Fibroblast of skin of right biceps (primary cell): ENCODE measurements around the gene ATP6V1D.
"Not testable (repeated sequence)": the region's sequence is repeated elsewhere in the genome, so short reads cannot be mapped to it uniquely, and the experiment has no call there.

ENCODE experiments used
- DNase-seq: peaks from one replicate; pipeline ENCODE4 v3.0.0-alpha.2; 2013

ATP6V1D gene

GRCh38 chr14:67359775-67360469 is at the start of gene ATP6V1D, which contains the start of gene EIF2S1:
Gene ATP6V1D, minus strand, starts transcription at chr14:67359804. Its CDS starts 106 bp downstream, at chr14:67359698.
Gene EIF2S1, plus strand, starts transcription at chr14:67360328. Its CDS starts 4,440 bp downstream, at chr14:67364768.
- peak; percentile 99 for DNase-seq

GRCh38 chr14:67408122-67408801 is 48.7 kb upstream of the ATP6V1D start:
- not testable (repeated sequence) for DNase-seq

- DNase-seq, result no peak
These were observed 46.2 kb upstream of the ATP6V1D start for GRCh38 chr14:67405771-67406170.

GRCh38 chr14:67400434-67400833 is 40.8 kb upstream of the ATP6V1D start:
- no peak for DNase-seq

- DNase-seq, result no peak
These were observed 37.9 kb upstream of the ATP6V1D start for GRCh38 chr14:67397536-67397935.

GRCh38 chr14:67396381-67396970 is 36.9 kb upstream of the ATP6V1D start:
- peak; percentile 49 for DNase-seq

GRCh38 chr14:67395876-67396189 is 36.2 kb upstream of the ATP6V1D start:
- DNase-seq, result peak; percentile 34

- DNase-seq, result no peak
These were observed 35.7 kb upstream of the ATP6V1D start for GRCh38 chr14:67395086-67395875.

GRCh38 chr14:67393689-67394088 is 34.1 kb upstream of the ATP6V1D start:
- DNase-seq, result no peak

GRCh38 chr14:67392800-67393199 is 33.2 kb upstream of the ATP6V1D start:
- DNase-seq, result no peak

- no peak for DNase-seq
These were observed 32.5 kb upstream of the ATP6V1D start for GRCh38 chr14:67392123-67392522.

- no peak for DNase-seq
These were observed 31.7 kb upstream of the ATP6V1D start for GRCh38 chr14:67391268-67391667.

GRCh38 chr14:67389811-67390534 is 30.4 kb upstream of the ATP6V1D start:
- no peak for DNase-seq

- no peak for DNase-seq
These were observed 29.7 kb upstream of the ATP6V1D start for GRCh38 chr14:67389275-67389674.

GRCh38 chr14:67387195-67387594 is 27.6 kb upstream of the ATP6V1D start:
- peak; percentile 6 for DNase-seq

GRCh38 chr14:67385618-67386017 is 26.0 kb upstream of the ATP6V1D start:
- no peak for DNase-seq

GRCh38 chr14:67385120-67385519 is 25.5 kb upstream of the ATP6V1D start:
- DNase-seq, result no peak

GRCh38 chr14:67377916-67378315 is 18.3 kb upstream of the ATP6V1D start:
- DNase-seq, result no peak

- DNase-seq, result no peak
These were observed 13.7 kb upstream of the ATP6V1D start for GRCh38 chr14:67373347-67373746.

- DNase-seq, result no peak
These were observed 13.2 kb upstream of the ATP6V1D start for GRCh38 chr14:67372833-67373232.

GRCh38 chr14:67371247-67372148 is 11.9 kb upstream of the ATP6V1D start:
- no peak for DNase-seq

GRCh38 chr14:67370830-67371229 is 11.2 kb upstream of the ATP6V1D start:
- no peak for DNase-seq
